ENCODE data around the gene EFCAB8. TPM values are rescaled to one million over a fixed set of nuclear protein-coding genes. Genes with fewer than 3 reads are reported as not detected.

Gene EFCAB8
- total RNA-seq, 1 donor from 2014 or later = 1.1 TPM

- DNase-seq (ENCODE audit: low spot score) = no peak
- H3K9me3 Mint-ChIP-seq (ENCODE audit: unreplicated experiment) = no peaks in the 10 kb centered on the region
- H3K4me3 Mint-ChIP-seq (ENCODE audit: unreplicated experiment) = no peak overlapping the region
- H3K4me1 Mint-ChIP-seq (ENCODE audit: unreplicated experiment) = peaks cover 2% of the 10 kb centered on the region
- no peak for TF ChIP-seq CTCF (IDR thresholded peaks at IDR 0.05; ENCODE audit: unreplicated experiment)
- no peaks in the 10 kb centered on the region for H3K27me3 Mint-ChIP-seq (ENCODE audit: unreplicated experiment)
- peaks cover 17% of the 10 kb centered on the region for H3K36me3 Mint-ChIP-seq (ENCODE audit: low read depth, unreplicated experiment)
- H3K27ac Mint-ChIP-seq (ENCODE audit: unreplicated experiment) = no peak overlapping the region
Observed at GRCh38 chr20:32831982-32832381, 26.7 kb upstream of the EFCAB8 start.

- no peaks in the 10 kb centered on the region for H3K27me3 Mint-ChIP-seq (ENCODE audit: unreplicated experiment)
- no peak overlapping the region for H3K4me3 Mint-ChIP-seq (ENCODE audit: unreplicated experiment)
- no peaks in the 10 kb centered on the region for H3K9me3 Mint-ChIP-seq (ENCODE audit: unreplicated experiment)
- no peak for DNase-seq (ENCODE audit: low spot score)
- H3K27ac Mint-ChIP-seq (ENCODE audit: unreplicated experiment) = no peak overlapping the region
- peaks cover 2% of the 10 kb centered on the region for H3K4me1 Mint-ChIP-seq (ENCODE audit: unreplicated experiment)
- peaks cover 17% of the 10 kb centered on the region for H3K36me3 Mint-ChIP-seq (ENCODE audit: low read depth, unreplicated experiment)
- no peak for TF ChIP-seq CTCF (IDR thresholded peaks at IDR 0.05; ENCODE audit: unreplicated experiment)
Observed at GRCh38 chr20:32832664-32833063, 26.1 kb upstream of the EFCAB8 start.

GRCh38 chr20:32834972-32835371 is 23.8 kb upstream of the EFCAB8 start:
- Mint-ChIP-seq H3K36me3 (ENCODE audit: low read depth, unreplicated experiment) (peaks cover 17% of the 10 kb centered on the region), H3K27ac (ENCODE audit: unreplicated experiment) (no peak overlapping the region), H3K4me1 (ENCODE audit: unreplicated experiment) (no peaks in the 10 kb centered on the region), H3K27me3 (ENCODE audit: unreplicated experiment) (no peaks in the 10 kb centered on the region), H3K9me3 (ENCODE audit: unreplicated experiment) (no peaks in the 10 kb centered on the region), H3K4me3 (ENCODE audit: unreplicated experiment) (no peak overlapping the region)
- no peak for TF ChIP-seq CTCF (IDR thresholded peaks at IDR 0.05; ENCODE audit: unreplicated experiment)
- no peak for DNase-seq (ENCODE audit: low spot score)

GRCh38 chr20:32837157-32837556 is 21.6 kb upstream of the EFCAB8 start:
- no peak for DNase-seq (ENCODE audit: low spot score)
- Mint-ChIP-seq H3K27me3 (ENCODE audit: unreplicated experiment) (peaks cover 4% of the 10 kb centered on the region), H3K9me3 (ENCODE audit: unreplicated experiment) (no peaks in the 10 kb centered on the region), H3K27ac (ENCODE audit: unreplicated experiment) (no peak overlapping the region), H3K4me3 (ENCODE audit: unreplicated experiment) (no peak overlapping the region), H3K36me3 (ENCODE audit: low read depth, unreplicated experiment) (peaks cover 19% of the 10 kb centered on the region), H3K4me1 (ENCODE audit: unreplicated experiment) (peaks cover 6% of the 10 kb centered on the region)
- TF ChIP-seq CTCF (IDR thresholded peaks at IDR 0.05; ENCODE audit: unreplicated experiment) = no peak

- H3K4me1 Mint-ChIP-seq (ENCODE audit: unreplicated experiment) = peaks cover 6% of the 10 kb centered on the region
- H3K36me3 Mint-ChIP-seq (ENCODE audit: low read depth, unreplicated experiment) = peaks cover 19% of the 10 kb centered on the region
- H3K27me3 Mint-ChIP-seq (ENCODE audit: unreplicated experiment) = peaks cover 4% of the 10 kb centered on the region
- H3K9me3 Mint-ChIP-seq (ENCODE audit: unreplicated experiment) = no peaks in the 10 kb centered on the region
- TF ChIP-seq CTCF (IDR thresholded peaks at IDR 0.05; ENCODE audit: unreplicated experiment) = no peak
- no peak overlapping the region for H3K27ac Mint-ChIP-seq (ENCODE audit: unreplicated experiment)
- H3K4me3 Mint-ChIP-seq (ENCODE audit: unreplicated experiment) = no peak overlapping the region
- DNase-seq (ENCODE audit: low spot score) = no peak
Observed at GRCh38 chr20:32839227-32839981, 19.3 kb upstream of the EFCAB8 start.

All from endothelial cell (in vitro differentiated cells).